CD14-positive monocyte (primary cell): ENCODE measurements around the gene SMYD3. TPM values are rescaled to one million over a fixed set of nuclear protein-coding genes. Genes with fewer than 3 reads are reported as not detected.

Experiments used
- DNase-seq, 3 donors: peaks; one replicate each; pipeline ENCODE4 v3.0.0-alpha.2; 2011 to 2022
- H2AFZ ChIP-seq: 2 replicates; pipeline ENCODE4 v1.6.0; 2012; ENCODE audit warnings: mild to moderate bottlenecking, low read depth, low read length, inconsistent platforms; ENCODE audit not compliant: insufficient read depth, poor library complexity, severe bottlenecking
- H3K27ac ChIP-seq, 2 donors: 1 replicate in 1 of 2; 2 replicates in 1 of 2; pipeline ENCODE4 v1.5.1; 2012 to 2013; ENCODE audit warnings: low read length in 2 of 2, control low read depth in 1 of 2, inconsistent platforms in 1 of 2, low read depth in 1 of 2, mild to moderate bottlenecking in 1 of 2
- H3K27me3 ChIP-seq, 2 donors: one replicate each; pipeline versions ENCODE4 v1.6.0 to v1.6.1; 2011 to 2013; ENCODE audit warnings: low read length in 2 of 2; ENCODE audit not compliant: control insufficient read depth in 2 of 2, insufficient read depth in 2 of 2
- H3K36me3 ChIP-seq, 2 donors: replicated peaks in 1 of 2; 1 replicate in 1 of 2; 2 replicates in 1 of 2; pipeline versions ENCODE4 v1.5.1 to v1.6.1; 2012 to 2013; ENCODE audit warnings: low read length in 2 of 2, control low read depth in 1 of 2, inconsistent platforms in 1 of 2, mild to moderate bottlenecking in 1 of 2; ENCODE audit not compliant: insufficient read depth in 2 of 2, control insufficient read depth in 1 of 2
- H3K4me1 ChIP-seq, 2 donors: 1 replicate in 1 of 2; 2 replicates in 1 of 2; pipeline versions ENCODE4 v1.5.1 to v1.6.1; 2012 to 2013; ENCODE audit warnings: low read length in 2 of 2, control low read depth in 1 of 2, inconsistent platforms in 1 of 2, mild to moderate bottlenecking in 1 of 2, moderate library complexity in 1 of 2; ENCODE audit not compliant: insufficient read depth in 2 of 2, control insufficient read depth in 1 of 2
- H3K4me2 ChIP-seq: replicated peaks from 2 replicates; pipeline ENCODE3; 2012; ENCODE audit warnings: low read length, moderate library complexity, mild to moderate bottlenecking; ENCODE audit not compliant: poor library complexity, severe bottlenecking; ENCODE audit errors: extremely low read depth
- H3K4me3 ChIP-seq, 3 experiments: fragments of 200-600 bp in 1 of 3; sonication (generic) in 1 of 3; replicated peaks in 1 of 3; 1 replicate in 2 of 3; 2 replicates in 1 of 3; pipeline ENCODE4 v1.5.1; 2011 to 2013; ENCODE audit warnings: low read length in 3 of 3, mild to moderate bottlenecking in 3 of 3, control low read depth in 2 of 3, low read depth in 2 of 3, inconsistent platforms in 1 of 3, moderate library complexity in 1 of 3
- H3K79me2 ChIP-seq: 2 replicates; pipeline ENCODE4 v1.6.0; 2012; ENCODE audit warnings: mild to moderate bottlenecking, control low read depth, inconsistent platforms, low read length, moderate library complexity; ENCODE audit not compliant: insufficient read depth
- H3K9ac ChIP-seq: 2 replicates; pipeline ENCODE4 v1.6.0; 2017; ENCODE audit warnings: low read length, mild to moderate bottlenecking; ENCODE audit not compliant: insufficient read depth, poor library complexity, severe bottlenecking
- H3K9me3 ChIP-seq, 2 donors: replicated peaks in 1 of 2; 1 replicate in 1 of 2; 2 replicates in 1 of 2; pipeline versions ENCODE4 v1.5.1 to v1.6.1; 2012 to 2013; ENCODE audit warnings: low read length in 2 of 2, control low read depth in 1 of 2; ENCODE audit not compliant: control insufficient read depth in 1 of 2, insufficient read depth in 1 of 2
- H4K20me1 ChIP-seq: 2 replicates; pipeline ENCODE4 v1.6.0; 2012; ENCODE audit warnings: mild to moderate bottlenecking, low read length, control low read depth, moderate library complexity; ENCODE audit not compliant: insufficient read depth
- H3K27ac Mint-ChIP-seq, 7 donors: one replicate each; pipeline ENCODE4 v1.8.0; 2020; ENCODE audit warnings: mild to moderate bottlenecking in 7 of 7, mixed read lengths in 7 of 7, moderate library complexity in 6 of 7, inconsistent platforms in 2 of 7
- H3K27me3 Mint-ChIP-seq, 3 donors: one replicate each; pipeline ENCODE4 v1.8.0; 2021 to 2022; ENCODE audit warnings: low read depth in 3 of 3, mild to moderate bottlenecking in 3 of 3, mixed read lengths in 3 of 3, moderate library complexity in 3 of 3, inconsistent platforms in 1 of 3
- H3K36me3 Mint-ChIP-seq, 2 donors: one replicate each; pipeline ENCODE4 v1.8.0; 2020; ENCODE audit warnings: mixed read lengths in 2 of 2, inconsistent platforms in 1 of 2, mild to moderate bottlenecking in 1 of 2
- H3K4me1 Mint-ChIP-seq: one replicate; pipeline ENCODE4 v1.8.0; 2020; ENCODE audit warnings: mild to moderate bottlenecking, mixed read lengths
- H3K4me3 Mint-ChIP-seq, 2 donors: one replicate each; pipeline ENCODE4 v1.8.0; 2020; ENCODE audit warnings: mild to moderate bottlenecking in 2 of 2, mixed read lengths in 2 of 2, moderate library complexity in 1 of 2
- H3K9me3 Mint-ChIP-seq, 7 donors: one replicate each; pipeline ENCODE4 v1.8.0; 2020 to 2022; ENCODE audit warnings: mixed read lengths in 7 of 7, mild to moderate bottlenecking in 6 of 7, moderate library complexity in 6 of 7, inconsistent platforms in 2 of 7
- WGBS: methylation state at CpG from one replicate; pipeline ENCODE4 v1.1.5; 2013; ENCODE audit warnings: missing lambda C conversion rate; ENCODE audit not compliant: insufficient coverage; 5-methylcytosine and 5-hydroxymethylcytosine counted together
- intact Hi-C, 2 donors: fragments of 100-400 bp; cut with micrococcal nuclease; formaldehyde crosslinking; loops; one replicate each; pipeline versions ENCODE4 v1.15.0 to v1.15.1; 2023
- polyA plus RNA-seq, 3 donors: library from polyadenylated mRNA; depleted of rRNA in 1 of 3; unstranded in 2 of 3; stranded (reverse) in 1 of 3; fragments of 300-500 nt in 2 of 3; fragments of >200 nt in 1 of 3; fragmentation: Illumina TruSeq in 2 of 3; gene quantifications; 1 replicate in 2 of 3; 2 replicates in 1 of 3; pipeline ENCODE4 v1.2.3, GENCODE V29; 2012 to 2021
- TF ChIP-seq, protein P1 (sequence below): fragments of 200-600 bp; IDR thresholded peaks from one replicate; pipeline ENCODE4 v1.8.0; 2022; ENCODE audit warnings: antibody characterized with exemption, mild to moderate bottlenecking

The SMYD3 gene
- polyA plus RNA-seq, 3 donors, result 2.7 to 8.4 (median 4.0) TPM

DNA sequence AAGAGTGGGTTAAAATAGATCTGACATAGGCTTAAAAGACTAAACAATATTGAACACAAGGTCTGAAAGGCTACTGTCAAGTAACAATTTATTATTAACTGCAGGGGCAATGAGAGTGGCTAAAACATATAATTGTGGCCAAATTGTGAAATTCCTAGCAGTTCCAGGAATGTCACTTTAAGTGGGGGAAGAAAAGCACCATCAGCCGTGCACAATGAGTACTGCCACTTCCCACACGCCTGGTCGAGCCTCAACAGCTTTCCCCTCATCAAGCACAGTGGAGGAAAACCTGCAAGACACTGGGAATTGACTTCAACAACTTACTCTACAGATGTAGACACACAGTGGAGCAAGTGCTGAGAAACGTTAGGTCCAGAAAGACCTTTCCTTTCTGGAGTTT lies 42.6 kb upstream of the SMYD3 start:
- H3K27me3 Mint-ChIP-seq, result peaks cover 0 to 1% (median 0%) of the 10 kb centered on the region in 3 donors
- H3K9ac ChIP-seq, result no peak overlapping the region
- no peaks in the 10 kb centered on the region for H3K27me3 ChIP-seq
- peaks cover 68 to 91% of the 10 kb centered on the region in 2 donors for H3K36me3 Mint-ChIP-seq
- no peak overlapping the region for H3K27ac ChIP-seq
- H3K4me2 ChIP-seq, result no peak overlapping the region
- no peak overlapping the region for H3K27ac Mint-ChIP-seq
- no peaks in the 10 kb centered on the region for H3K9me3 ChIP-seq
- no peaks in the 10 kb centered on the region for H3K4me1 ChIP-seq
- TF ChIP-seq, protein P1, sequence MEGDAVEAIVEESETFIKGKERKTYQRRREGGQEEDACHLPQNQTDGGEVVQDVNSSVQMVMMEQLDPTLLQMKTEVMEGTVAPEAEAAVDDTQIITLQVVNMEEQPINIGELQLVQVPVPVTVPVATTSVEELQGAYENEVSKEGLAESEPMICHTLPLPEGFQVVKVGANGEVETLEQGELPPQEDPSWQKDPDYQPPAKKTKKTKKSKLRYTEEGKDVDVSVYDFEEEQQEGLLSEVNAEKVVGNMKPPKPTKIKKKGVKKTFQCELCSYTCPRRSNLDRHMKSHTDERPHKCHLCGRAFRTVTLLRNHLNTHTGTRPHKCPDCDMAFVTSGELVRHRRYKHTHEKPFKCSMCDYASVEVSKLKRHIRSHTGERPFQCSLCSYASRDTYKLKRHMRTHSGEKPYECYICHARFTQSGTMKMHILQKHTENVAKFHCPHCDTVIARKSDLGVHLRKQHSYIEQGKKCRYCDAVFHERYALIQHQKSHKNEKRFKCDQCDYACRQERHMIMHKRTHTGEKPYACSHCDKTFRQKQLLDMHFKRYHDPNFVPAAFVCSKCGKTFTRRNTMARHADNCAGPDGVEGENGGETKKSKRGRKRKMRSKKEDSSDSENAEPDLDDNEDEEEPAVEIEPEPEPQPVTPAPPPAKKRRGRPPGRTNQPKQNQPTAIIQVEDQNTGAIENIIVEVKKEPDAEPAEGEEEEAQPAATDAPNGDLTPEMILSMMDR, result no peak
- H3K79me2 ChIP-seq, result peaks cover 4% of the 10 kb centered on the region
- H3K36me3 ChIP-seq, result peaks cover 65 to 93% of the 10 kb centered on the region in 2 donors
- H2AFZ ChIP-seq, result no peak overlapping the region
- no peak for DNase-seq
- H3K4me3 ChIP-seq, result no peak overlapping the region
- WGBS, result no CpG with 5 or more reads among the region's 4 CpGs
- intact Hi-C loops, result no loop called here
- H3K4me1 Mint-ChIP-seq, result no peaks in the 10 kb centered on the region
- no peaks in the 10 kb centered on the region for H4K20me1 ChIP-seq
- no peak overlapping the region for H3K4me3 Mint-ChIP-seq
- H3K9me3 Mint-ChIP-seq, result peaks cover 0 to 2% (median 0%) of the 10 kb centered on the region in 7 donors

DNA sequence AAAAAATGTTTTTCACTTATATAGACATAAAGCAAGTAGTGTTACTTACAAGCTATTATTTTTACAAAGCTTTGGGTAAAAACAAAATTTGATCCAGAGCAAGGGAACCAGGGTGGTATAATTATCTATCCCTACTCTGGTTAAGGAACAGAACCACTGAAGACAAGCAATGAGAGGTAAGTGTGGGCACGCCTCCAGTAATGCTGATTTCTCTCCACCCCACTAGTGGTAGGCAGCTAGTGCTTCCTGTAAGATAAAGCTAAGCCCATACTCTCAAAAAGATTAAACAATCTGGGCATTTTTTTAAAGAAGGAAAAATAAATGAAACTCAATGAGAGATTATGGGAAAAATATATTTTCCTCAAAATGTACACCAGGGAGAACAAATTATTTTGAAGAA lies 36.9 kb upstream of the SMYD3 start:
- peaks cover 56 to 79% of the 10 kb centered on the region in 2 donors for H3K36me3 Mint-ChIP-seq
- no peaks in the 10 kb centered on the region for H3K4me1 Mint-ChIP-seq
- H3K27me3 Mint-ChIP-seq, result no peaks in the 10 kb centered on the region
- H3K27ac Mint-ChIP-seq, result no peak overlapping the region
- no peak overlapping the region for H3K4me2 ChIP-seq
- no peaks in the 10 kb centered on the region for H3K4me1 ChIP-seq
- H3K9ac ChIP-seq, result no peak overlapping the region
- no peak overlapping the region for H3K27ac ChIP-seq
- H3K9me3 Mint-ChIP-seq, result peaks cover 0 to 1% (median 0%) of the 10 kb centered on the region in 7 donors
- H3K4me3 ChIP-seq, result no peak overlapping the region
- TF ChIP-seq, protein P1, result no peak
- H3K79me2 ChIP-seq, result no peaks in the 10 kb centered on the region
- no peaks in the 10 kb centered on the region for H3K27me3 ChIP-seq
- no CpG with 5 or more reads among the region's 1 CpG for WGBS
- H3K4me3 Mint-ChIP-seq, result no peak overlapping the region
- no peak for DNase-seq
- intact Hi-C loops, result no loop called here
- peaks cover 60 to 94% of the 10 kb centered on the region in 2 donors for H3K36me3 ChIP-seq
- H3K9me3 ChIP-seq, result no peaks in the 10 kb centered on the region
- no peaks in the 10 kb centered on the region for H4K20me1 ChIP-seq
- no peak overlapping the region for H2AFZ ChIP-seq
